Kidney epithelial cell (primary cell): ENCODE results near the gene RASGRF2. TPM values are rescaled to one million over a fixed set of nuclear protein-coding genes. Genes with fewer than 3 reads are reported as not detected.

Source experiments
- DNase-seq: peaks from one replicate; pipeline ENCODE4 v3.0.0-alpha.2; 2010; ENCODE audit warnings: low read depth
- H3K27me3 ChIP-seq: 2 replicates; pipeline ENCODE4 v1.6.0; 2011; ENCODE audit warnings: low read length; ENCODE audit not compliant: control insufficient read depth, insufficient read depth
- H3K36me3 ChIP-seq: 2 replicates; pipeline ENCODE4 v1.5.1; 2011; ENCODE audit warnings: low read length; ENCODE audit not compliant: control insufficient read depth, insufficient read depth
- H3K4me3 ChIP-seq: 2 replicates; pipeline ENCODE4 v1.5.1; 2011; ENCODE audit warnings: low read depth, mild to moderate bottlenecking, control low read depth, low read length
- CTCF ChIP-seq: IDR thresholded peaks from 2 replicates; pipeline ENCODE4 v1.5.1; 2011; ENCODE audit warnings: mild to moderate bottlenecking, moderate library complexity, low read length, control low read depth, inconsistent platforms; ENCODE audit not compliant: insufficient read depth, poor library complexity, severe bottlenecking
- total RNA-seq: library from RNA; depleted of rRNA; stranded (reverse); fragments of >200 nt; gene quantifications from 2 replicates; pipeline ENCODE4 v1.2.3, GENCODE V29; 2015

Gene RASGRF2
- total RNA-seq, 1 donor from 2014 or later: 5.8 TPM

- no peaks in the 10 kb centered on the region for H3K36me3 ChIP-seq
- TF ChIP-seq CTCF: no peak
These were observed 98.0 kb downstream of the RASGRF2 start for GRCh38 chr5:81058121-81058520.

GRCh38 chr5:81065492-81065891, 105.3 kb downstream of the RASGRF2 start:
- TF ChIP-seq CTCF: no peak
- no peaks in the 10 kb centered on the region for H3K36me3 ChIP-seq

More at GRCh38 chr5:81058121-81058520, 98.0 kb downstream of the RASGRF2 start:
- Histone ChIP-seq H3K4me3 (no peak overlapping the region), H3K27me3 (no peaks in the 10 kb centered on the region)
- no peak for DNase-seq

GRCh38 chr5:81066102-81066501, 105.9 kb downstream of the RASGRF2 start:
- no peak for DNase-seq
- no peak for TF ChIP-seq CTCF
- no peaks in the 10 kb centered on the region for H3K27me3 ChIP-seq
- H3K4me3 ChIP-seq: no peak overlapping the region
- no peaks in the 10 kb centered on the region for H3K36me3 ChIP-seq

More at GRCh38 chr5:81065492-81065891, 105.3 kb downstream of the RASGRF2 start:
- no peak for DNase-seq
- Histone ChIP-seq H3K4me3 (no peak overlapping the region), H3K27me3 (no peaks in the 10 kb centered on the region)

- Histone ChIP-seq H3K4me3 (no peak overlapping the region), H3K27me3 (no peaks in the 10 kb centered on the region), H3K36me3 (no peaks in the 10 kb centered on the region)
- TF ChIP-seq CTCF: no peak
- no peak for DNase-seq
These were observed 107.2 kb downstream of the RASGRF2 start for GRCh38 chr5:81067406-81067805.

- no peak for TF ChIP-seq CTCF
- Histone ChIP-seq H3K4me3 (no peak overlapping the region), H3K36me3 (no peaks in the 10 kb centered on the region), H3K27me3 (no peaks in the 10 kb centered on the region)
- DNase-seq: no peak
These were observed 107.9 kb downstream of the RASGRF2 start for GRCh38 chr5:81068063-81068462.

GRCh38 chr5:81068635-81069034, 108.5 kb downstream of the RASGRF2 start:
- Histone ChIP-seq H3K36me3 (no peaks in the 10 kb centered on the region), H3K27me3 (no peaks in the 10 kb centered on the region), H3K4me3 (no peak overlapping the region)
- no peak for TF ChIP-seq CTCF
- DNase-seq: no peak
